ENCODE results near the gene ZBTB7A. TPM values are rescaled to one million over a fixed set of nuclear protein-coding genes. Genes with fewer than 3 reads are reported as not detected.

Gene ZBTB7A
- total RNA-seq, 4 donors from 2014 or later = 10.8 to 72.9 (median 14.1) TPM

- no peak overlapping the region for H3K4me3 ChIP-seq
- no peak for TF ChIP-seq POLR2A (IDR thresholded peaks at IDR 0.05)
- TF ChIP-seq CTCF (IDR thresholded peaks at IDR 0.05) = no peak
- no peaks in the 10 kb centered on the region for H3K4me1 ChIP-seq
- no peaks in the 10 kb centered on the region for H3K36me3 ChIP-seq
- no peak for DNase-seq
- no peaks in the 10 kb centered on the region for H3K9me3 ChIP-seq
- intact Hi-C loops (cut with DNase I; ENCODE audit: low total_unique reads) = no loop called here
- H3K27me3 ChIP-seq = no peaks in the 10 kb centered on the region
- no peak overlapping the region for H3K27ac ChIP-seq
These were observed 21.3 kb upstream of the ZBTB7A start for GRCh38 chr19:4087787-4088679.

GRCh38 chr19:4086411-4086867 lies 19.7 kb upstream of the ZBTB7A start:
- Histone ChIP-seq H3K4me3 (no peak overlapping the region), H3K36me3 (no peaks in the 10 kb centered on the region), H3K4me1 (no peaks in the 10 kb centered on the region), H3K27ac (no peak overlapping the region), H3K27me3 (no peaks in the 10 kb centered on the region), H3K9me3 (no peaks in the 10 kb centered on the region)
- intact Hi-C loops (cut with DNase I; ENCODE audit: low total_unique reads) = no loop called here
- no peak for DNase-seq
- TF ChIP-seq POLR2A (IDR thresholded peaks at IDR 0.05) = no peak
- TF ChIP-seq CTCF (IDR thresholded peaks at IDR 0.05) = no peak

GRCh38 chr19:4084547-4084877 lies 17.8 kb upstream of the ZBTB7A start:
- Histone ChIP-seq H3K27me3 (no peaks in the 10 kb centered on the region), H3K36me3 (no peaks in the 10 kb centered on the region), H3K27ac (peak overlapping the region in 1 of 2 donors; percentile 45), H3K4me3 (no peak overlapping the region), H3K9me3 (no peaks in the 10 kb centered on the region), H3K4me1 (no peaks in the 10 kb centered on the region)
- DNase-seq = no peak
- TF ChIP-seq CTCF (IDR thresholded peaks at IDR 0.05) = no peak
- intact Hi-C loops (cut with DNase I; ENCODE audit: low total_unique reads) = no loop called here

GRCh38 chr19:4083677-4084546 lies 17.2 kb upstream of the ZBTB7A start:
- intact Hi-C loops (cut with DNase I; ENCODE audit: low total_unique reads) = no loop called here
- peak overlapping the region; percentile 4 to 14 for H3K4me3 ChIP-seq
- H3K4me1 ChIP-seq = no peaks in the 10 kb centered on the region
- TF ChIP-seq CTCF (IDR thresholded peaks at IDR 0.05) (no peak), POLR2A (IDR thresholded peaks at IDR 0.05) (no peak)
- no peaks in the 10 kb centered on the region for H3K36me3 ChIP-seq
- DNase-seq = no peak
- no peaks in the 10 kb centered on the region for H3K27me3 ChIP-seq
- no peaks in the 10 kb centered on the region for H3K9me3 ChIP-seq
- peak overlapping the region; percentile 18 to 45 for H3K27ac ChIP-seq

GRCh38 chr19:4082172-4082571 lies 15.5 kb upstream of the ZBTB7A start:
- Histone ChIP-seq H3K9me3 (no peaks in the 10 kb centered on the region), H3K27ac (no peak overlapping the region), H3K36me3 (no peaks in the 10 kb centered on the region), H3K27me3 (no peaks in the 10 kb centered on the region), H3K4me1 (no peaks in the 10 kb centered on the region), H3K4me3 (no peak overlapping the region)
- DNase-seq = no peak
- TF ChIP-seq POLR2A (IDR thresholded peaks at IDR 0.05) (no peak), CTCF (IDR thresholded peaks at IDR 0.05) (no peak)
- intact Hi-C loops (cut with DNase I; ENCODE audit: low total_unique reads) = no loop called here
